Parathyroid adenoma (tissue), 2 donors: ENCODE results near the gene FNDC11.

ENCODE experiments used
- H2AFZ ChIP-seq: fragments of 300-600 bp; sonication (generic); one replicate; pipeline ENCODE4 v1.7.0; 2017; ENCODE audit warnings: antibody characterized with exemption, mild to moderate bottlenecking
- H3K27ac ChIP-seq: fragments of 300-600 bp; sonication (generic); one replicate; pipeline ENCODE4 v1.7.0; 2017
- H3K27me3 ChIP-seq: fragments of 300-600 bp; sonication (generic); one replicate; pipeline ENCODE4 v1.7.0; 2017; ENCODE audit warnings: low read length; ENCODE audit not compliant: control insufficient read depth, insufficient read depth
- H3K36me3 ChIP-seq: fragments of 300-600 bp; sonication (generic); one replicate; pipeline ENCODE4 v1.7.0; 2017; ENCODE audit warnings: low read length; ENCODE audit not compliant: control insufficient read depth, insufficient read depth
- H3K4me1 ChIP-seq: fragments of 300-600 bp; sonication (generic); one replicate; pipeline ENCODE4 v1.7.0; 2017; ENCODE audit warnings: control low read depth
- H3K4me2 ChIP-seq: fragments of 300-600 bp; sonication (generic); one replicate; pipeline ENCODE4 v1.7.0; 2017; ENCODE audit warnings: low read length
- H3K4me3 ChIP-seq: fragments of 300-600 bp; sonication (generic); one replicate; pipeline ENCODE4 v1.7.0; 2017; ENCODE audit warnings: low read depth, low read length
- H3K79me2 ChIP-seq: fragments of 300-600 bp; sonication (generic); one replicate; pipeline ENCODE4 v1.7.0; 2017; ENCODE audit warnings: control low read depth
- H3K9ac ChIP-seq: fragments of 300-600 bp; sonication (generic); one replicate; pipeline ENCODE4 v1.7.0; 2017; ENCODE audit warnings: mild to moderate bottlenecking
- H3K9me3 ChIP-seq: fragments of 300-600 bp; sonication (generic); one replicate; pipeline ENCODE4 v1.7.0; 2017; ENCODE audit warnings: low read length; ENCODE audit not compliant: control insufficient read depth
- TF ChIP-seq, protein P1 (sequence below): fragments of 300-600 bp; sonication (generic); IDR thresholded peaks from one replicate; pipeline ENCODE4 v1.7.0; 2017; ENCODE audit warnings: antibody characterized with exemption, mild to moderate bottlenecking
- donor health status: primary hyperparathyroidism.

Gene FNDC11

DNA sequence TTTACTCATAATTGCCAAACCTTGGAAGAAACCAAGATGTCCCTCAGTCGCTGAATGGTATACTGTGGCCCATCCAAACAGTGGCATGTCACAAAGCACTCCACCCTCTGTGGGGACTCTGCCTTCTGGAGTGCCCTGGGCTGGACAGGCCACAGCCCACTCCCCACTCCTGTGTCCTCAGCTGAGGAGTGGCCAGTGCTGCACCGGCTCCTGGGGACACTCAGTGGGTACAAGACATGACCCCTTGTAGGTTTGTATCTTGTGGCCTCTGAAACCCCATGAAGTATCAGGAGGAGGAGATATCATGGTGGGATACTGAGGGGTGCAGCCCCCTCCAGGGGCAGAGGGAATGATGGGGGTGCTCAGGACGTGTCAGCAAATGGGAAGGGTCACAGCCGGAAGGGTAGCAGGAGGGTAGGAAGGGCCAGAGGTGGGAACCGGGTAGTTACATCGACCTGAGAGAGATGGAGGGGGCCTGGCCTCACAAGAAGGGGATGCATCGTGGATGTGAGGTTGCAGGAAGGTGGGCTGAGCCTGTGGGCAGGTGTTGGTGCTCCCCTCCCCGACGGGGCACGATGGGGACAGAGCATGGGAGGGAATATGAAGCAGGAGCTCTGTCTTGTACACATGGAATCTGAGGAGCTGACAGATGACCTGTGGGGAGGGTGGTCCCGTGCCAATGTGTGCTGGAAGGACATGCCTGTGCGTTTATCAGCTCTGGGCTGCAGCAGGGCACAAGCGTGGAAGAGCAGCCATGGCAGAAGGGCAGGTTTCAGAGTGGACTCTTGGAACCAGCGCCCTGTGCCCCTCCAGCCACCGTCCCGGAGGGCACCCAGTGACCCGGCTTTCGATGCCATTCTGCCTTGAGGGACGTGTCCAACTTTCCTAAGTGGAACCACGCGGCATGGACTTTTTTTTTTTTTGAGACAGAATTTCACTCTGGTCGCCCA, 31.9 kb downstream of the FNDC11 start:
- no peaks in the 10 kb centered on the region for H3K79me2 ChIP-seq
- H2AFZ ChIP-seq: no peak overlapping the region
- TF ChIP-seq, protein P1, sequence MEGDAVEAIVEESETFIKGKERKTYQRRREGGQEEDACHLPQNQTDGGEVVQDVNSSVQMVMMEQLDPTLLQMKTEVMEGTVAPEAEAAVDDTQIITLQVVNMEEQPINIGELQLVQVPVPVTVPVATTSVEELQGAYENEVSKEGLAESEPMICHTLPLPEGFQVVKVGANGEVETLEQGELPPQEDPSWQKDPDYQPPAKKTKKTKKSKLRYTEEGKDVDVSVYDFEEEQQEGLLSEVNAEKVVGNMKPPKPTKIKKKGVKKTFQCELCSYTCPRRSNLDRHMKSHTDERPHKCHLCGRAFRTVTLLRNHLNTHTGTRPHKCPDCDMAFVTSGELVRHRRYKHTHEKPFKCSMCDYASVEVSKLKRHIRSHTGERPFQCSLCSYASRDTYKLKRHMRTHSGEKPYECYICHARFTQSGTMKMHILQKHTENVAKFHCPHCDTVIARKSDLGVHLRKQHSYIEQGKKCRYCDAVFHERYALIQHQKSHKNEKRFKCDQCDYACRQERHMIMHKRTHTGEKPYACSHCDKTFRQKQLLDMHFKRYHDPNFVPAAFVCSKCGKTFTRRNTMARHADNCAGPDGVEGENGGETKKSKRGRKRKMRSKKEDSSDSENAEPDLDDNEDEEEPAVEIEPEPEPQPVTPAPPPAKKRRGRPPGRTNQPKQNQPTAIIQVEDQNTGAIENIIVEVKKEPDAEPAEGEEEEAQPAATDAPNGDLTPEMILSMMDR: no peak

DNA sequence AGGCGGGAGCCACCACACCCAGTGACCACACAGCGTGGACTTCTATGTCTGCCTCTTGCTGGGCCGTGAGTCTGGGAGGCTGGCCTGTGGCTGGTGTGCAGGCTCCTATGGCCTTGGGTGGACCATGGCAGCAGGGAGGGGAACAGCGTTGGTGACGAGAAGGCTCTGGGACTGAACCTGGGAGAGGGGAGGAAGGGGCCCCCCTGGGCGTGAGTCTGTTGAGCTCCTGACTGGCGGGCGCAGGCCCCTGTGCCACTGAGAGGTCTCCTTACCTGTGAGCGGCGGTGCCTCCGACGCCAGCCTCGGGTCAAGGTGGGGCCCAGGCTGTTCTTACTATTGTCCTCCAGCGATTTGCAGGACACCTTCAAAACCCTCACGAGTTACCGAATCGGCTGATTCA, 32.8 kb downstream of the FNDC11 start:
- Histone ChIP-seq H2AFZ (no peak overlapping the region), H3K4me2 (no peak overlapping the region), H3K9ac (no peak overlapping the region), H3K9me3 (no peaks in the 10 kb centered on the region), H3K79me2 (no peaks in the 10 kb centered on the region), H3K4me1 (no peaks in the 10 kb centered on the region), H3K36me3 (no peaks in the 10 kb centered on the region), H3K27me3 (no peaks in the 10 kb centered on the region), H3K4me3 (no peak overlapping the region), H3K27ac (no peak overlapping the region)
- TF ChIP-seq, protein P1: no peak

More for the DNA sequence above, 31.9 kb downstream of the FNDC11 start:
- Histone ChIP-seq H3K4me3 (no peak overlapping the region), H3K9me3 (no peaks in the 10 kb centered on the region), H3K36me3 (no peaks in the 10 kb centered on the region), H3K27ac (no peak overlapping the region), H3K27me3 (no peaks in the 10 kb centered on the region), H3K4me1 (no peaks in the 10 kb centered on the region), H3K4me2 (no peak overlapping the region), H3K9ac (no peak overlapping the region)

DNA sequence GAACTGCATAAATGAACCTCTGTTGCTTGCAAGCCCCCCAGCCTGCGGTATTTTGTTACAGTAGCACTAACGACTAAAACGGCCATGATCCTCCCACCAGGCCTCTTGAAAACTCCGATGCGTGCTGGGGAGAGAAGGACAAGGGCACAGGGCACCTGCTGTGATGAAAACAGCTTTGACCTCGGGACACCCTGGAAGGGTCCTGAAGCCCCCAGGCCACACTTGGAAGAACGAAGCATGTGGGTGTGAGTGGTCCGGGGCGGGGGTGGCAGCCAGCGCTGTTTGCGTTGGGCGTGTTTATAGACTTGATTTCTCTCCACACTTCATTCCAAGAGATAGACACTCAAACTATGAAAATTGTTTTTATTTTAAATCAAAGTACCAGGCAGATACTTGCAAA, 33.3 kb downstream of the FNDC11 start:
- H3K36me3 ChIP-seq: no peaks in the 10 kb centered on the region
- no peak overlapping the region for H3K4me2 ChIP-seq
- no peaks in the 10 kb centered on the region for H3K27me3 ChIP-seq
- no peak overlapping the region for H3K9ac ChIP-seq
- no peaks in the 10 kb centered on the region for H3K9me3 ChIP-seq
- no peaks in the 10 kb centered on the region for H3K4me1 ChIP-seq
- no peak overlapping the region for H3K27ac ChIP-seq
- no peak overlapping the region for H2AFZ ChIP-seq
- no peaks in the 10 kb centered on the region for H3K79me2 ChIP-seq
- TF ChIP-seq, protein P1: no peak
- H3K4me3 ChIP-seq: no peak overlapping the region

DNA sequence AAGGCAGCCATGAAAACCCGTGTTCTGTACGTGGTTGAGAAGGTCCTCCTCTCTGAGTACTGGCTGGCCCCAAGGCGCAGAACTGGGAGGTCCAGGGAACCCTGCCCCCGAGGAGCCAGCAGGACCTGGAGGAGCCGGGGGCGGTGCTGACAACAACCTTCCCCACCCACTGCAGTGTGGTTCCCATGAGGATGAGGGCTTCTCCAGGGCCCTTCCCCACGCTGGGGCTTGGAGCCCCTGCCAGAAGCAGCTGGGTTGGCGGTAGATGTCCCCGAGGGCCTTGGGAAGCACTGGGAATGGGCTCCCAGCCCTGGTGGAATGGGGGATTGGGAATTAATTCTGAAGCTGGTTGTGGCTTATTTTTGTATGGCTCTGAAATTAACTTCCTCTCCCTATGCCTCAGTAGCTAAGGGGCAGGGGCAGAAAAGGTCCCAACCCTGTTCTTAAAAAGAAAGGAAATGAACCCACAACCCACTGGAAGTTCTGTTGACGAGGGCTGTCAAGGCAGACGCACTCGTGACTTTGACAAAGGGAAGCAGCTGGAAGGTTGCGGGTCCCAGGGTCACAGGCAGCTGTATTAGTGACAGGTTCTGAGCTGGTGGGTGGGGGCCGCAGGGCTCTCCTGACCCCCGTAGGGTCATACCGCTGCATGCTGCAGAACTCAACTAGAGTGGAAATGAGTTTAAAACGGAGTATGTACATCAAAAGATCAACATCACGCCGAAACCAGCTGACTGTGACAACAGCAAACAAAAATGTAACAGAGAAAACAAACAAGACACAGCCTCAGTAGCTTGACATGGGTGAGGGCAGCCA, 34.0 kb downstream of the FNDC11 start:
- no peaks in the 10 kb centered on the region for H3K36me3 ChIP-seq
- no peak overlapping the region for H3K4me3 ChIP-seq
- no peaks in the 10 kb centered on the region for H3K79me2 ChIP-seq
- no peak overlapping the region for H3K9ac ChIP-seq
- H3K4me1 ChIP-seq: no peaks in the 10 kb centered on the region
- H2AFZ ChIP-seq: no peak overlapping the region
- no peak overlapping the region for H3K4me2 ChIP-seq
- TF ChIP-seq, protein P1: no peak
- H3K27me3 ChIP-seq: no peaks in the 10 kb centered on the region
- H3K9me3 ChIP-seq: no peaks in the 10 kb centered on the region
- H3K27ac ChIP-seq: no peak overlapping the region
